ENCODE data around the gene REG4. TPM values are rescaled to one million over a fixed set of nuclear protein-coding genes. Genes with fewer than 3 reads are reported as not detected.

The REG4 gene
- total and polyA plus RNA-seq, 2 experiments from 2014 or later: not detected

Other genes with a start within 250 kb of the REG4 start
- 7.0 and 8.1 TPM in 2 replicates for gene ZNF697, start 163.2 kb downstream of the REG4 start, total RNA-seq
- 0.25 and 1.1 TPM in 2 replicates for gene ZNF697, start 163.2 kb downstream of the REG4 start, polyA plus RNA-seq
- gene PHGDH, start 99.5 kb downstream of the REG4 start, total RNA-seq: 71.5 and 86.9 TPM in 2 replicates
- gene PHGDH, start 99.5 kb downstream of the REG4 start, polyA plus RNA-seq: 89.8 and 124 TPM in 2 replicates
- gene HMGCS2, start 42.6 kb downstream of the REG4 start, total RNA-seq: not detected in 2 replicates
- gene HMGCS2, start 42.6 kb downstream of the REG4 start, polyA plus RNA-seq: 0.15 TPM in 1 of 2 replicates, not detected in the other
- not detected in 2 replicates for gene ADAM30, start 85.1 kb upstream of the REG4 start, total RNA-seq
- gene ADAM30, start 85.1 kb upstream of the REG4 start, polyA plus RNA-seq: not detected in 2 replicates